SK-N-SH treated with all-trans-retinoic acid at 6 μM for 48 hours (cell line): ENCODE data around the gene HOXB1.

Experiments used
- CSDC2 ChIP-seq: fragments of 250-450 bp; sonication (Bioruptor Pico); IDR thresholded peaks from 2 replicates; pipeline ENCODE4 v1.5.0; 2020; ENCODE audit warnings: mild to moderate bottlenecking, moderate library complexity
- CSRNP3 ChIP-seq: fragments of 250-450 bp; sonication (Bioruptor Pico); IDR thresholded peaks from 2 replicates; pipeline ENCODE4 v1.5.1; 2021; ENCODE audit warnings: mild to moderate bottlenecking, moderate library complexity
- TOX ChIP-seq: fragments of 250-450 bp; sonication (Bioruptor Pico); IDR thresholded peaks from 2 replicates; pipeline ENCODE4 v1.8.0; 2021; ENCODE audit warnings: mild to moderate bottlenecking, moderate library complexity, borderline replicate concordance

- TF ChIP-seq CSRNP3 (CRISPR knock-in tag): no peak
- no peak for TF ChIP-seq TOX (CRISPR knock-in tag)
- no peak for TF ChIP-seq CSDC2 (CRISPR knock-in tag)
Observed at GRCh38 chr17:48575673-48576478, 45.1 kb upstream of the HOXB1 start.
